Measurements from ENCODE around the gene JARID2. TPM values are rescaled to one million over a fixed set of nuclear protein-coding genes. Genes with fewer than 3 reads are reported as not detected.

The JARID2 gene
- polyA plus RNA-seq, 1 donor (not counting 4 experiments of a cell fraction or from before 2014, with no cell fraction given): 11.0 TPM

GRCh38 chr6:15457121-15457650 lies 211.3 kb downstream of the JARID2 start:
- H3K36me3 ChIP-seq (ENCODE audit: control insufficient read depth in 2 of 2, extremely low read depth in 1 of 2, insufficient read depth in 2 of 2, low read length in 2 of 2): peaks cover 0 to 3% of the 10 kb centered on the region in 2 experiments
- dilution Hi-C loops (cut with MboI; ENCODE audit: extremely low pct_ligation_motif_present, low sequenced_read_pairs): no loop called here
- peaks cover 48% of the 10 kb centered on the region for H3K79me2 ChIP-seq (ENCODE audit: control insufficient read depth, insufficient read depth, low read length)
- DNase-seq (ENCODE audit: low read depth, low spot score) (no peak), FAIRE-seq (no peak)
- H3K27me3 ChIP-seq (ENCODE audit: control insufficient read depth, extremely low read depth, insufficient read depth, low read length): no peaks in the 10 kb centered on the region
- H3K4me3 ChIP-seq (ENCODE audit: control insufficient read depth in 2 of 3, extremely low read depth in 1 of 3, insufficient read depth in 2 of 3, low read depth in 1 of 3, low read length in 3 of 3): no peak overlapping the region
- no peak overlapping the region for H3K27ac ChIP-seq (ENCODE audit: control insufficient read depth, insufficient read depth, low read length)
- peaks cover 2% of the 10 kb centered on the region for H4K20me1 ChIP-seq (ENCODE audit: control insufficient read depth, extremely low read depth, insufficient read depth, low read length)
- peaks cover 28% of the 10 kb centered on the region for H3K4me1 ChIP-seq (ENCODE audit: control insufficient read depth, extremely low read depth, insufficient read depth, low read length)
- no peaks in the 10 kb centered on the region for H3K9me3 ChIP-seq (ENCODE audit: control insufficient read depth, low read depth, low read length)
- H3K9ac ChIP-seq (ENCODE audit: control insufficient read depth, extremely low read depth, insufficient read depth, low read length): no peak overlapping the region
- TF ChIP-seq EZH2 (IDR thresholded peaks at IDR 0.05; ENCODE audit: low read length) (no peak), CTCF (optimal IDR thresholded peaks at IDR 0.05 in 1 of 3, IDR thresholded peaks at IDR 0.05 in 1 of 3, conservative IDR thresholded peaks at IDR 0.05 in 1 of 3; ENCODE audit: extremely low read depth in 1 of 3, insufficient read depth in 2 of 3, low read length in 3 of 3) (no peak)
- H2AFZ ChIP-seq (ENCODE audit: control insufficient read depth, low read length): no peak overlapping the region
- H3K4me2 ChIP-seq (ENCODE audit: control insufficient read depth, extremely low read depth, insufficient read depth, low read depth, low read length): no peak overlapping the region
- peaks cover 3% of the 10 kb centered on the region for H3K9me1 ChIP-seq (ENCODE audit: control insufficient read depth, extremely low read depth, insufficient read depth, low read length)

GRCh38 chr6:15458021-15458459 lies 212.2 kb downstream of the JARID2 start:
- Histone ChIP-seq H2AFZ (ENCODE audit: control insufficient read depth, low read length) (no peak overlapping the region), H3K36me3 (ENCODE audit: control insufficient read depth in 2 of 2, extremely low read depth in 1 of 2, insufficient read depth in 2 of 2, low read length in 2 of 2) (no peaks in the 10 kb centered on the region), H3K4me2 (ENCODE audit: control insufficient read depth, extremely low read depth, insufficient read depth, low read depth, low read length) (no peak overlapping the region), H3K27ac (ENCODE audit: control insufficient read depth, insufficient read depth, low read length) (no peak overlapping the region), H3K9ac (ENCODE audit: control insufficient read depth, extremely low read depth, insufficient read depth, low read length) (no peak overlapping the region), H3K4me1 (ENCODE audit: control insufficient read depth, extremely low read depth, insufficient read depth, low read length) (peaks cover 35% of the 10 kb centered on the region), H3K79me2 (ENCODE audit: control insufficient read depth, insufficient read depth, low read length) (peaks cover 48% of the 10 kb centered on the region), H3K4me3 (ENCODE audit: control insufficient read depth in 2 of 3, extremely low read depth in 1 of 3, insufficient read depth in 2 of 3, low read depth in 1 of 3, low read length in 3 of 3) (no peak overlapping the region), H3K9me1 (ENCODE audit: control insufficient read depth, extremely low read depth, insufficient read depth, low read length) (peaks cover 3% of the 10 kb centered on the region), H4K20me1 (ENCODE audit: control insufficient read depth, extremely low read depth, insufficient read depth, low read length) (peaks cover 2% of the 10 kb centered on the region), H3K27me3 (ENCODE audit: control insufficient read depth, extremely low read depth, insufficient read depth, low read length) (no peaks in the 10 kb centered on the region), H3K9me3 (ENCODE audit: control insufficient read depth, low read depth, low read length) (no peaks in the 10 kb centered on the region)
- FAIRE-seq: no peak
- DNase-seq (ENCODE audit: low read depth, low spot score): no peak
- TF ChIP-seq EZH2 (IDR thresholded peaks at IDR 0.05; ENCODE audit: low read length): no peak
- TF ChIP-seq CTCF (optimal IDR thresholded peaks at IDR 0.05 in 1 of 3, IDR thresholded peaks at IDR 0.05 in 1 of 3, conservative IDR thresholded peaks at IDR 0.05 in 1 of 3; ENCODE audit: extremely low read depth in 1 of 3, insufficient read depth in 2 of 3, low read length in 3 of 3): no peak
- dilution Hi-C loops (cut with MboI; ENCODE audit: extremely low pct_ligation_motif_present, low sequenced_read_pairs): no loop called here

All from keratinocyte (primary cell).